ELR (cell line): Measurements from ENCODE around the gene LRRC26.

Experiments used
- DNase-seq: peaks from one replicate; pipeline ENCODE4 v3.0.0-alpha.2; 2015; ENCODE audit warnings: low read depth

Gene LRRC26

GRCh38 chr9:137169896-137170358 is at the start of gene LRRC26:
Gene LRRC26 (minus strand): TSS chr9:137170051. CDS start chr9:137169943, 108 bp downstream.
- no peak for DNase-seq

GRCh38 chr9:137218754-137219271 is 49.0 kb upstream of the LRRC26 start:
- peak; percentile 56 for DNase-seq

GRCh38 chr9:137218212-137218753 is 48.4 kb upstream of the LRRC26 start:
- DNase-seq, result no peak

- DNase-seq, result no peak
Measured at GRCh38 chr9:137217276-137218211, 47.7 kb upstream of the LRRC26 start.

GRCh38 chr9:137216188-137216965 is 46.5 kb upstream of the LRRC26 start:
- no peak for DNase-seq

GRCh38 chr9:137215196-137215986 is 45.5 kb upstream of the LRRC26 start:
- no peak for DNase-seq

- no peak for DNase-seq
Measured at GRCh38 chr9:137214620-137215019, 44.8 kb upstream of the LRRC26 start.

- DNase-seq, result peak; percentile 28
Measured at GRCh38 chr9:137213160-137214060, 43.6 kb upstream of the LRRC26 start.

GRCh38 chr9:137212520-137212919 is 42.7 kb upstream of the LRRC26 start:
- no peak for DNase-seq

GRCh38 chr9:137211532-137211931 is 41.7 kb upstream of the LRRC26 start:
- DNase-seq, result no peak

GRCh38 chr9:137206602-137207001 is 36.8 kb upstream of the LRRC26 start:
- DNase-seq, result no peak

GRCh38 chr9:137205126-137206069 is 35.5 kb upstream of the LRRC26 start, which contains the start of the genes NDOR1 and TMEM203:
Gene NDOR1 (plus strand): TSS chr9:137205700. CDS start chr9:137205778, 78 bp downstream.
Gene TMEM203 (minus strand): TSS chr9:137205648. CDS start chr9:137205414, 234 bp downstream.
- DNase-seq, result peak; percentile 89

GRCh38 chr9:137204731-137205125 is 34.9 kb upstream of the LRRC26 start:
- no peak for DNase-seq

GRCh38 chr9:137202966-137203365 is 33.1 kb upstream of the LRRC26 start:
- no peak for DNase-seq

GRCh38 chr9:137201205-137201868 is 31.5 kb upstream of the LRRC26 start:
- DNase-seq, result no peak

- DNase-seq, result peak; percentile 100
Measured at GRCh38 chr9:137200311-137201204, 30.7 kb upstream of the LRRC26 start, which contains the start of gene TPRN. Gene TPRN (minus strand): TSS chr9:137200741. CDS start chr9:137200711, 30 bp downstream.
